HepG2 (cell line): ENCODE results near the gene ADARB1. TPM values are rescaled to one million over a fixed set of nuclear protein-coding genes. Genes with fewer than 3 reads are reported as not detected.

Source experiments
- FOSL2 ChIP-seq: sonication (generic); formaldehyde crosslinking; IDR thresholded peaks from 2 replicates; pipeline ENCODE4 v1.4.0; 2020; ENCODE audit warnings: missing genetic modification reagents
- FOXO1 ChIP-seq: sonication (generic); formaldehyde crosslinking; IDR thresholded peaks from 2 replicates; pipeline ENCODE4 v1.4.0; 2020; ENCODE audit warnings: missing genetic modification reagents
- HNF4A ChIP-seq: sonication (generic); formaldehyde crosslinking; IDR thresholded peaks from 2 replicates; pipeline ENCODE4 v1.4.0; 2020; ENCODE audit warnings: missing genetic modification reagents
- KMT2B ChIP-seq: IDR thresholded peaks from 2 replicates; pipeline ENCODE4 v1.6.1; 2016; ENCODE audit warnings: missing genetic modification reagents, missing compliant biosample characterization
- NAIF1 ChIP-seq: sonication (generic); formaldehyde crosslinking; IDR thresholded peaks from 2 replicates; pipeline ENCODE4 v1.5.0; 2020; ENCODE audit warnings: mild to moderate bottlenecking, missing genetic modification reagents, borderline replicate concordance
- NR2F6 ChIP-seq, 2 experiments: IDR thresholded peaks; 2 replicates each; pipeline ENCODE4 v1.6.1; 2016; ENCODE audit warnings: antibody characterized with exemption in 1 of 2, mild to moderate bottlenecking in 1 of 2
- PCBP1 ChIP-seq: fragments of 200-400 bp; formaldehyde crosslinking; IDR thresholded peaks from 2 replicates; pipeline ENCODE4 v1.6.1; 2017; ENCODE audit warnings: mild to moderate bottlenecking, low read depth, low read length, borderline replicate concordance
- SMAD1 ChIP-seq: sonication (generic); formaldehyde crosslinking; IDR thresholded peaks from 2 replicates; pipeline ENCODE4 v1.4.0; 2020; ENCODE audit warnings: missing genetic modification reagents, low read depth, mild to moderate bottlenecking, borderline replicate concordance
- SOX13 ChIP-seq, 3 experiments: fragments of 450-650 bp in 1 of 3; sonication (generic) in 1 of 3; formaldehyde crosslinking in 1 of 3; IDR thresholded peaks in 2 of 3; conservative IDR thresholded peaks in 1 of 3; 2 replicates each; pipeline versions ENCODE4 v1.5.0 to v1.6.1; 2016 to 2020; ENCODE audit warnings: antibody characterized with exemption in 1 of 3, mild to moderate bottlenecking in 1 of 3, missing compliant biosample characterization in 1 of 3, missing genetic modification reagents in 1 of 3, moderate library complexity in 1 of 3
- SRF ChIP-seq: IDR thresholded peaks from 2 replicates; pipeline ENCODE4 v1.6.1; 2011; ENCODE audit warnings: mild to moderate bottlenecking, low read depth, low read length, moderate library complexity
- ZNF264 ChIP-seq: sonication (generic); formaldehyde crosslinking; IDR thresholded peaks from 2 replicates; pipeline ENCODE4 v1.4.0; 2020; ENCODE audit warnings: missing genetic modification reagents
- ZNF496 ChIP-seq: sonication (generic); formaldehyde crosslinking; IDR thresholded peaks from 2 replicates; pipeline ENCODE4 v1.8.1; 2023; ENCODE audit warnings: mild to moderate bottlenecking, moderate library complexity, missing genetic modification reagents; ENCODE audit not compliant: insufficient replicate concordance
- ZSCAN22 ChIP-seq: sonication (generic); formaldehyde crosslinking; IDR thresholded peaks from 2 replicates; pipeline ENCODE4 v1.4.0; 2020; ENCODE audit warnings: mild to moderate bottlenecking, missing genetic modification reagents
- polyA plus RNA-seq, 8 experiments: library from polyadenylated mRNA; depleted of rRNA in 3 of 8; stranded (reverse) in 7 of 8; unstranded in 1 of 8; fragments of >200 nt; fragmentation: Illumina TruSeq in 4 of 8; extraction: Trizol in 4 of 8; gene quantifications; 2 replicates each; pipeline versions ENCODE4 v1.2.1 to v1.2.3, GENCODE V29; 2011 to 2016; ENCODE audit warnings: low read depth in 4 of 8, missing spikeins in 1 of 8, mixed read lengths in 1 of 8; ENCODE audit not compliant: insufficient read depth in 1 of 8
- total RNA-seq, 5 experiments: library from RNA; depleted of rRNA; stranded (reverse); fragments of >200 nt; fragmentation: Illumina TruSeq; extraction: Trizol; gene quantifications; 2 replicates each; pipeline ENCODE4 v1.2.3, GENCODE V29; 2016; ENCODE audit warnings: low read depth in 1 of 5
- TF ChIP-seq, protein P1 (sequence below): IDR thresholded peaks from 2 replicates; pipeline ENCODE4 v1.4.0; 2020; ENCODE audit warnings: mild to moderate bottlenecking, missing genetic modification reagents
- TF ChIP-seq, protein P2 (sequence below): sonication (generic); formaldehyde crosslinking; IDR thresholded peaks from 2 replicates; pipeline ENCODE4 v1.8.0; 2022; ENCODE audit warnings: mild to moderate bottlenecking, missing genetic modification reagents, moderate library complexity
- TF ChIP-seq, protein P3 (sequence below): sonication (generic); formaldehyde crosslinking; IDR thresholded peaks from 2 replicates; pipeline ENCODE4 v1.4.0; 2020; ENCODE audit warnings: low read depth, missing genetic modification reagents
- TF ChIP-seq, protein P4 (sequence below): sonication (generic); formaldehyde crosslinking; IDR thresholded peaks from 2 replicates; pipeline ENCODE4 v1.9.0; 2022; ENCODE audit warnings: low read depth, missing genetic modification reagents

The ADARB1 gene
- total and polyA plus RNA-seq, 2 of the 13 experiments (the other 11 are each of a cell fraction or from before 2014, with no cell fraction given): 6.6 to 10.0 TPM

DNA sequence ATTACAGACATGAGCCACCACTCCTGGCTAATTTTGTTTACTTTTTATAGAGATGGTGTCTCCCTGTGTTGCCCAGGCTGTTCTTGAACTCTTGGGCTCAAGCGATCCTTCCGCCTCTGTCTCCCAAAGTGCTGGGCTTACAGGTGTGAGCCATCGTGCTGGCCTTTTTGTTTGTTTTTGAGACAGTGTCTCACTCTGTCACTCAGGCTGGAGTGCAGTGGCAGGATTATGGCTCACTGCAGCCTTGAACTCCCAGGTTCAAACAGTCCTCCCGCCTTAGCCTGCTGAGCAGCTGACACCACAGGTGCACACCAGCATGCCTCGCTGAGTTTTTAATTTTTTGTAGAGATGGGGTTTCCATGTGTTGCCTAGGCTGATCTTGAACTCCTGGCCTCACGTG lies 49.1 kb downstream of the ADARB1 start (continued):
- TF ChIP-seq, protein P1, sequence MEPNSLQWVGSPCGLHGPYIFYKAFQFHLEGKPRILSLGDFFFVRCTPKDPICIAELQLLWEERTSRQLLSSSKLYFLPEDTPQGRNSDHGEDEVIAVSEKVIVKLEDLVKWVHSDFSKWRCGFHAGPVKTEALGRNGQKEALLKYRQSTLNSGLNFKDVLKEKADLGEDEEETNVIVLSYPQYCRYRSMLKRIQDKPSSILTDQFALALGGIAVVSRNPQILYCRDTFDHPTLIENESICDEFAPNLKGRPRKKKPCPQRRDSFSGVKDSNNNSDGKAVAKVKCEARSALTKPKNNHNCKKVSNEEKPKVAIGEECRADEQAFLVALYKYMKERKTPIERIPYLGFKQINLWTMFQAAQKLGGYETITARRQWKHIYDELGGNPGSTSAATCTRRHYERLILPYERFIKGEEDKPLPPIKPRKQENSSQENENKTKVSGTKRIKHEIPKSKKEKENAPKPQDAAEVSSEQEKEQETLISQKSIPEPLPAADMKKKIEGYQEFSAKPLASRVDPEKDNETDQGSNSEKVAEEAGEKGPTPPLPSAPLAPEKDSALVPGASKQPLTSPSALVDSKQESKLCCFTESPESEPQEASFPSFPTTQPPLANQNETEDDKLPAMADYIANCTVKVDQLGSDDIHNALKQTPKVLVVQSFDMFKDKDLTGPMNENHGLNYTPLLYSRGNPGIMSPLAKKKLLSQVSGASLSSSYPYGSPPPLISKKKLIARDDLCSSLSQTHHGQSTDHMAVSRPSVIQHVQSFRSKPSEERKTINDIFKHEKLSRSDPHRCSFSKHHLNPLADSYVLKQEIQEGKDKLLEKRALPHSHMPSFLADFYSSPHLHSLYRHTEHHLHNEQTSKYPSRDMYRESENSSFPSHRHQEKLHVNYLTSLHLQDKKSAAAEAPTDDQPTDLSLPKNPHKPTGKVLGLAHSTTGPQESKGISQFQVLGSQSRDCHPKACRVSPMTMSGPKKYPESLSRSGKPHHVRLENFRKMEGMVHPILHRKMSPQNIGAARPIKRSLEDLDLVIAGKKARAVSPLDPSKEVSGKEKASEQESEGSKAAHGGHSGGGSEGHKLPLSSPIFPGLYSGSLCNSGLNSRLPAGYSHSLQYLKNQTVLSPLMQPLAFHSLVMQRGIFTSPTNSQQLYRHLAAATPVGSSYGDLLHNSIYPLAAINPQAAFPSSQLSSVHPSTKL (CRISPR knock-in tag): peak; percentile 38; the same call in 1 of the 2 replicates
- TF ChIP-seq FOSL2 (CRISPR knock-in tag) (0 out of 2 replicates have a peak, but pooled peaks have one; percentile 20), NR2F6 (IDR thresholded peaks at IDR 0.05) (peak; percentile 31; the same call in 1 of the 2 replicates), NR2F6 (CRISPR knock-in tag; IDR thresholded peaks at IDR 0.05) (peak; percentile 67; the same call in 1 of the 2 replicates), ZSCAN22 (CRISPR knock-in tag) (no peak), PCBP1 (no peak), ZNF264 (CRISPR knock-in tag) (no peak), NAIF1 (CRISPR knock-in tag) (no peak), FOXO1 (peak; percentile 56; the same call in 1 of the 2 replicates), SOX13 (IDR thresholded peaks at IDR 0.05) (no peak), SOX13 (CRISPR knock-in tag; conservative IDR thresholded peaks at IDR 0.05 in 1 of 2, IDR thresholded peaks at IDR 0.05 in 1 of 2) (peak in 1 of 2 experiments; percentile 32; a peak in 1 of 4 replicates), ZNF496 (no peak), SMAD1 (CRISPR knock-in tag) (no peak), SRF (no peak), HNF4A (peak; percentile 61), KMT2B (CRISPR knock-in tag) (0 out of 2 replicates have a peak, but pooled peaks have one; percentile 27)
- TF ChIP-seq, protein P2, sequence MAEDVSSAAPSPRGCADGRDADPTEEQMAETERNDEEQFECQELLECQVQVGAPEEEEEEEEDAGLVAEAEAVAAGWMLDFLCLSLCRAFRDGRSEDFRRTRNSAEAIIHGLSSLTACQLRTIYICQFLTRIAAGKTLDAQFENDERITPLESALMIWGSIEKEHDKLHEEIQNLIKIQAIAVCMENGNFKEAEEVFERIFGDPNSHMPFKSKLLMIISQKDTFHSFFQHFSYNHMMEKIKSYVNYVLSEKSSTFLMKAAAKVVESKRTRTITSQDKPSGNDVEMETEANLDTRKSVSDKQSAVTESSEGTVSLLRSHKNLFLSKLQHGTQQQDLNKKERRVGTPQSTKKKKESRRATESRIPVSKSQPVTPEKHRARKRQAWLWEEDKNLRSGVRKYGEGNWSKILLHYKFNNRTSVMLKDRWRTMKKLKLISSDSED (CRISPR knock-in tag): no peak
- TF ChIP-seq, protein P3, sequence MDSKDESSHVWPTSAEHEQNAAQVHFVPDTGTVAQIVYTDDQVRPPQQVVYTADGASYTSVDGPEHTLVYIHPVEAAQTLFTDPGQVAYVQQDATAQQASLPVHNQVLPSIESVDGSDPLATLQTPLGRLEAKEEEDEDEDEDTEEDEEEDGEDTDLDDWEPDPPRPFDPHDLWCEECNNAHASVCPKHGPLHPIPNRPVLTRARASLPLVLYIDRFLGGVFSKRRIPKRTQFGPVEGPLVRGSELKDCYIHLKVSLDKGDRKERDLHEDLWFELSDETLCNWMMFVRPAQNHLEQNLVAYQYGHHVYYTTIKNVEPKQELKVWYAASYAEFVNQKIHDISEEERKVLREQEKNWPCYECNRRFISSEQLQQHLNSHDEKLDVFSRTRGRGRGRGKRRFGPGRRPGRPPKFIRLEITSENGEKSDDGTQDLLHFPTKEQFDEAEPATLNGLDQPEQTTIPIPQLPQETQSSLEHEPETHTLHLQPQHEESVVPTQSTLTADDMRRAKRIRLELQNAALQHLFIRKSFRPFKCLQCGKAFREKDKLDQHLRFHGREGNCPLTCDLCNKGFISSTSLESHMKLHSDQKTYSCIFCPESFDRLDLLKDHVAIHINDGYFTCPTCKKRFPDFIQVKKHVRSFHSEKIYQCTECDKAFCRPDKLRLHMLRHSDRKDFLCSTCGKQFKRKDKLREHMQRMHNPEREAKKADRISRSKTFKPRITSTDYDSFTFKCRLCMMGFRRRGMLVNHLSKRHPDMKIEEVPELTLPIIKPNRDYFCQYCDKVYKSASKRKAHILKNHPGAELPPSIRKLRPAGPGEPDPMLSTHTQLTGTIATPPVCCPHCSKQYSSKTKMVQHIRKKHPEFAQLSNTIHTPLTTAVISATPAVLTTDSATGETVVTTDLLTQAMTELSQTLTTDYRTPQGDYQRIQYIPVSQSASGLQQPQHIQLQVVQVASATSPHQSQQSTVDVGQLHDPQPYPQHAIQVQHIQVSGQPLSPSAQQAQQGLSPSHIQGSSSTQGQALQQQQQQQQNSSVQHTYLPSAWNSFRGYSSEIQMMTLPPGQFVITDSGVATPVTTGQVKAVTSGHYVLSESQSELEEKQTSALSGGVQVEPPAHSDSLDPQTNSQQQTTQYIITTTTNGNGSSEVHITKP (CRISPR knock-in tag): no peak
- TF ChIP-seq, protein P4, sequence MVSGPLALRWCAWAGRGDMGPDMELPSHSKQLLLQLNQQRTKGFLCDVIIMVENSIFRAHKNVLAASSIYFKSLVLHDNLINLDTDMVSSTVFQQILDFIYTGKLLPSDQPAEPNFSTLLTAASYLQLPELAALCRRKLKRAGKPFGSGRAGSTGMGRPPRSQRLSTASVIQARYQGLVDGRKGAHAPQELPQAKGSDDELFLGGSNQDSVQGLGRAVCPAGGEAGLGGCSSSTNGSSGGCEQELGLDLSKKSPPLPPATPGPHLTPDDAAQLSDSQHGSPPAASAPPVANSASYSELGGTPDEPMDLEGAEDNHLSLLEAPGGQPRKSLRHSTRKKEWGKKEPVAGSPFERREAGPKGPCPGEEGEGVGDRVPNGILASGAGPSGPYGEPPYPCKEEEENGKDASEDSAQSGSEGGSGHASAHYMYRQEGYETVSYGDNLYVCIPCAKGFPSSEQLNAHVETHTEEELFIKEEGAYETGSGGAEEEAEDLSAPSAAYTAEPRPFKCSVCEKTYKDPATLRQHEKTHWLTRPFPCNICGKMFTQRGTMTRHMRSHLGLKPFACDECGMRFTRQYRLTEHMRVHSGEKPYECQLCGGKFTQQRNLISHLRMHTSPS: no peak
